Activated CD4-positive, alpha-beta T cell treated with anti-CD3 and anti-CD28 coated beads for 36 hours (primary cell): ENCODE measurements around the gene TEX29. TPM values are rescaled to one million over a fixed set of nuclear protein-coding genes. Genes with fewer than 3 reads are reported as not detected.

Source experiments
- ATAC-seq: fragments of 200-7000 bp; cut with Tn5 transposase; one replicate; pipeline ENCODE4 v1.10.0; 2021; ENCODE audit warnings: mild to moderate bottlenecking, moderate library complexity
- CTCF ChIA-PET: fragments of 350-600 bp; sonication (Branson Sonifier 250); formaldehyde crosslinking; loops from one replicate; lab custom pipeline; 2021; ENCODE audit warnings: antibody characterized with exemption; lab: Charles Lee
- POLR2A ChIA-PET: fragments of 350-600 bp; sonication (Branson Sonifier 250); formaldehyde crosslinking; loops from one replicate; lab custom pipeline; 2021; ENCODE audit warnings: antibody characterized with exemption, inconsistent platforms; lab: Charles Lee
- DNase-seq: peaks from one replicate; pipeline ENCODE4 v3.0.0-alpha.2; 2020
- H3K27ac Mint-ChIP-seq: one replicate; pipeline ENCODE4 v1.8.0; 2021; ENCODE audit warnings: mixed read lengths
- H3K27me3 Mint-ChIP-seq: one replicate; pipeline ENCODE4 v1.8.0; 2021; ENCODE audit warnings: mixed read lengths
- H3K36me3 Mint-ChIP-seq: one replicate; pipeline ENCODE4 v1.8.0; 2021; ENCODE audit warnings: low read depth, mixed read lengths
- H3K4me1 Mint-ChIP-seq: one replicate; pipeline ENCODE4 v1.8.0; 2021; ENCODE audit warnings: mixed read lengths
- H3K4me3 Mint-ChIP-seq: one replicate; pipeline ENCODE4 v1.8.0; 2021; ENCODE audit warnings: mild to moderate bottlenecking, moderate library complexity, mixed read lengths
- H3K9me3 Mint-ChIP-seq: one replicate; pipeline ENCODE4 v1.8.0; 2021; ENCODE audit warnings: low read depth, mixed read lengths
- intact Hi-C, 2 experiments: fragments of 100-400 bp; cut with DNase I in 1 of 2; cut with micrococcal nuclease in 1 of 2; formaldehyde crosslinking; loops; one replicate each; pipeline versions ENCODE4 v1.14.2 to v1.15.1; 2022 to 2024; cut with DNase I, micrococcal nuclease
- total RNA-seq, 2 experiments: library from RNA; stranded (reverse); gene quantifications; one replicate each; pipeline ENCODE4 v1.2.3, GENCODE V29; 2021

Gene TEX29
- total RNA-seq, 2 experiments from 2014 or later, result 0.30 to 0.46 TPM

GRCh38 chr13:111292710-111293485 is 27.5 kb upstream of the TEX29 start:
- DNase-seq (no peak), ATAC-seq (no peak)
- no peaks in the 10 kb centered on the region for H3K27me3 Mint-ChIP-seq
- no peak overlapping the region for H3K27ac Mint-ChIP-seq
- CTCF ChIA-PET, result no interaction called here
- intact Hi-C loops, result no loop called here
- POLR2A ChIA-PET, result no interaction called here
- no peak overlapping the region for H3K4me3 Mint-ChIP-seq
- H3K4me1 Mint-ChIP-seq, result peaks cover 14% of the 10 kb centered on the region
- H3K36me3 Mint-ChIP-seq, result peaks cover 44% of the 10 kb centered on the region
- H3K9me3 Mint-ChIP-seq, result no peaks in the 10 kb centered on the region

DNA sequence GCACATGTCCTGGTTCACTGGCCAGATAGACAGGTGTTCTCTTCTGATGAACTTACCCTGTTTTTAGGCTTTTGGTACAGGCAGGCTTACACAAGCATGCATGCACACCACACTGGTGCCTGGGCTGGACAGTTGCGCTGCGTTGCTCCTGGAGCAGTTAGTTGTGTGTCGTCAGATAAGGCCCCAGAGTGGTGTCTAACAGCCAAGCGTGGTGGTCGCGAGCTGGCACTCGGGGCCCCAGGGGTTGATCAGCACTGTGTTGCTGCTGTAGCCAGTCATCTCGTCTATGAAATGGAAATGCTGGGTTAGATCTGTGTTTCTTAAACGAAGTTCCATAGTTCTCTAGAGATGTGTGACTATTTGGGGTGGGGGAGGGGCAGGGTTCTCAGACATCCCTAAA is 24.6 kb upstream of the TEX29 start:
- no peak for ATAC-seq
- intact Hi-C loops, result no loop called here
- Mint-ChIP-seq H3K9me3 (no peaks in the 10 kb centered on the region), H3K4me1 (peaks cover 14% of the 10 kb centered on the region), H3K27me3 (no peaks in the 10 kb centered on the region), H3K27ac (no peak overlapping the region), H3K36me3 (peaks cover 48% of the 10 kb centered on the region), H3K4me3 (no peak overlapping the region)
- CTCF ChIA-PET, result no interaction called here
- no peak for DNase-seq
- POLR2A ChIA-PET, result no interaction called here

DNA sequence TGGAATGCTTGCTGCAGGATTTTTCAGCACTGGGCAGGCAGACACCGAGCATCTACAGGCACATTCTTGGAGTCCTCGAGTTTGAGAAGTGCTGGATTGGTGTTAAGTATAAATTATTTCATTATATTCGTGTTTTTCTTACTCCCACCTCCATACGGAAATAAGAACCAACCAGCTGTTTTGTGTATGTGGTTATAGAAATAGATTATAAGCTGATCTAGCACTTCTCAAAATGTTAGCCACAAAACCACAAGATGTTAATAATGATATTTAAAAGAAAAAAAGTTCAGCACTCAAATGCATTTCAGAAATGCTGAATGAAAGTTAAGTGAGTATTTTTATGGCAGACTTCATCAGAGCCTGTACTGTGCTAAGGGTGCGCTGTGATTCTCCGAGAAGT is 24.0 kb upstream of the TEX29 start:
- Mint-ChIP-seq H3K9me3 (no peaks in the 10 kb centered on the region), H3K4me1 (peaks cover 14% of the 10 kb centered on the region), H3K27ac (no peak overlapping the region), H3K4me3 (no peak overlapping the region), H3K36me3 (peaks cover 52% of the 10 kb centered on the region), H3K27me3 (no peaks in the 10 kb centered on the region)
- ChIA-PET POLR2A (no interaction called here), CTCF (no interaction called here)
- intact Hi-C loops, result no loop called here
- ATAC-seq (no peak), DNase-seq (no peak)

DNA sequence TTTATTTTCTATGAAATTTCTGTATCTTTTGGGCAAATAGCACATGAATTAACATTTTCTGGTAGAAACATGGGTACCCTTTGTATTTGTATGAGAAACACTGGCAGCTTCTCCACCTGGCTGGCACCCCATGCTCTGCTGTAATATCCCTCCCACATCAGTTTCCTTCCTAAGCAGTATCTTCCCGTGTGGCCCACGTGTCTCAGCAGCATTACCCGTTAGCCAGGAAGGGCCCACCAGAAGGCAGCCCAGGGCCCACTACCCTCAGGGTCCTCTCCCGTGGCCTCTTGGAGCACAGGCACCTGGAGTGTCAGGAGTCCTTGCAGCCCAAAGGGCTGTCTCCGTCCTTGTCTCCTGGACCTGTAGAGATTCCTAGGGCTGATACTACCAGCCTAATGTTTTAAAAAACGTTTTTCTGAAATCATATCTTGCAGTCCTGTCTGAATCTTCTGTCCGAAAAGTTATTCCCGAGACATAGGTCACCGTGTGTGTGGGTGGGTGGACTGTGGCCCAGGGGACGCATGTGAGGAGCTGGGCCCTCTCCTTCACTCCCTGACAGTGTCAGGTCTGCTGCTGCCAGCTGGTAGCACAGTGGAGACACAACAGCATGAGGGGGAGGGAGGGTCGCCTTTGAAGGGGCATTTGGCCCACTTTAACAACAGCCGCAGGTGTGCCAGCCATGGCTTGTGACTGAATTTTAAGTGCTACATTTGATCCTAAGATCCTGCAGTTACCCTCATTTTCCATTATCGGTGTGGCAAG is 22.0 kb upstream of the TEX29 start:
- no peak overlapping the region for H3K27ac Mint-ChIP-seq
- H3K4me3 Mint-ChIP-seq, result no peak overlapping the region
- no peak for DNase-seq
- ATAC-seq, result no peak
- intact Hi-C loops, result no loop called here
- no peaks in the 10 kb centered on the region for H3K27me3 Mint-ChIP-seq
- no peaks in the 10 kb centered on the region for H3K9me3 Mint-ChIP-seq
- peaks cover 14% of the 10 kb centered on the region for H3K4me1 Mint-ChIP-seq
- POLR2A ChIA-PET, result no interaction called here
- peaks cover 58% of the 10 kb centered on the region for H3K36me3 Mint-ChIP-seq
- CTCF ChIA-PET, result no interaction called here

- DNase-seq (no peak), ATAC-seq (no peak)
- ChIA-PET CTCF (no interaction called here), POLR2A (interaction anchor here (0.7 kb wide), 1 partner anchor 10 kb away, joined by 3 read pairs; no protein-coding TSS in a partner anchor)
- H3K9me3 Mint-ChIP-seq, result peaks cover 2% of the 10 kb centered on the region
- peaks cover 5% of the 10 kb centered on the region for H3K4me1 Mint-ChIP-seq
- no peak overlapping the region for H3K4me3 Mint-ChIP-seq
- intact Hi-C loops, result no loop called here
- no peak overlapping the region for H3K27ac Mint-ChIP-seq
- no peaks in the 10 kb centered on the region for H3K27me3 Mint-ChIP-seq
- peaks cover 75% of the 10 kb centered on the region for H3K36me3 Mint-ChIP-seq
Measured at GRCh38 chr13:111302045-111302726, 18.3 kb upstream of the TEX29 start.

- ChIA-PET CTCF (no interaction called here), POLR2A (no interaction called here)
- ATAC-seq (no peak), DNase-seq (no peak)
- H3K9me3 Mint-ChIP-seq, result peaks cover 2% of the 10 kb centered on the region
- H3K27me3 Mint-ChIP-seq, result no peaks in the 10 kb centered on the region
- no peak overlapping the region for H3K27ac Mint-ChIP-seq
- H3K4me1 Mint-ChIP-seq, result peaks cover 5% of the 10 kb centered on the region
- H3K4me3 Mint-ChIP-seq, result no peak overlapping the region
- intact Hi-C loops, result no loop called here
- peaks cover 75% of the 10 kb centered on the region for H3K36me3 Mint-ChIP-seq
Measured at GRCh38 chr13:111303559-111303958, 16.9 kb upstream of the TEX29 start.

GRCh38 chr13:111304041-111304544 is 16.3 kb upstream of the TEX29 start:
- DNase-seq (peak; percentile 26), ATAC-seq (peak; percentile 47)
- CTCF ChIA-PET, result no interaction called here
- intact Hi-C loops, result no loop called here
- H3K9me3 Mint-ChIP-seq, result peaks cover 6% of the 10 kb centered on the region
- POLR2A ChIA-PET, result no interaction called here
- no peak overlapping the region for H3K4me3 Mint-ChIP-seq
- H3K27ac Mint-ChIP-seq, result no peak overlapping the region
- peaks cover 5% of the 10 kb centered on the region for H3K4me1 Mint-ChIP-seq
- H3K27me3 Mint-ChIP-seq, result no peaks in the 10 kb centered on the region
- H3K36me3 Mint-ChIP-seq, result peaks cover 77% of the 10 kb centered on the region

- H3K27me3 Mint-ChIP-seq, result no peaks in the 10 kb centered on the region
- ATAC-seq, result no peak
- H3K4me3 Mint-ChIP-seq, result no peak overlapping the region
- H3K9me3 Mint-ChIP-seq, result peaks cover 8% of the 10 kb centered on the region
- ChIA-PET POLR2A (no interaction called here), CTCF (no interaction called here)
- peaks cover 5% of the 10 kb centered on the region for H3K4me1 Mint-ChIP-seq
- peak overlapping the region; percentile 20 for H3K27ac Mint-ChIP-seq
- no peak for DNase-seq
- H3K36me3 Mint-ChIP-seq, result peaks cover 77% of the 10 kb centered on the region
- intact Hi-C loops, result no loop called here
Measured at GRCh38 chr13:111304603-111305289, 15.7 kb upstream of the TEX29 start.

DNA sequence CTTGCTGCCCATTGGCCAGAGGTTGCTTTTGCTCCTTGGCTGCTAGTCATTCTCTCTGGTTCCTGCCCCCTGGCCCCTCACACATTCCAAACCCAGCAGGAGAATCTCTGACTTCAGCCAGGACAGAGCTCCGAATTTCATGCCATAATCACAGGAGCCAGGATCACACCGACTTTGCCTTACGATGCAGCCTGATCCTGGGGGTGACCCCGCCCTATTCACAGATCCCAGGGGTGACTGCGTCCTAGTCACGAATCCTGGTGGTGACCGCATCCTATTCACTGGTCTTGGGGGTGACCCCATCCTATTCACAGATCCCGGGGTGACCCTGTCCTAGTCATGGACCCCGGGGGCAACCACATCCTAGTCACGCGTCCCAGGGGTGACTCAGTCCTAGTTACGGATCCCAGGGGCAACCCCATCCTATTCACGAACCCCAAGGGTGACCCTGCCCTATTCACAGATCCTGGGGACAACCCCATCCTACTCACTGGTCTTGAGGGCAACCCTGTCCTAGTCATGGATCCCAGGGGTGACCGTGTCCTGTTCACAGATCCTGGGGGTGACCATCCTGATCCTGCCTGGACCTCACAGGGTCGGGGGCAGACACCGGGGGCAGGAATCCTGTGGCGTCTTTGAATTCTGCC is 7.4 kb upstream of the TEX29 start:
- ATAC-seq (no peak), DNase-seq (no peak)
- intact Hi-C loops, result no loop called here
- ChIA-PET POLR2A (no interaction called here), CTCF (interaction anchor here (0.6 kb wide), 1 partner anchor 131 kb away, joined by 3 read pairs; no protein-coding TSS in a partner anchor)
- Mint-ChIP-seq H3K27ac (no peak overlapping the region), H3K9me3 (peaks cover 27% of the 10 kb centered on the region), H3K4me3 (no peak overlapping the region), H3K27me3 (no peaks in the 10 kb centered on the region), H3K36me3 (peaks cover 42% of the 10 kb centered on the region), H3K4me1 (no peaks in the 10 kb centered on the region)

DNA sequence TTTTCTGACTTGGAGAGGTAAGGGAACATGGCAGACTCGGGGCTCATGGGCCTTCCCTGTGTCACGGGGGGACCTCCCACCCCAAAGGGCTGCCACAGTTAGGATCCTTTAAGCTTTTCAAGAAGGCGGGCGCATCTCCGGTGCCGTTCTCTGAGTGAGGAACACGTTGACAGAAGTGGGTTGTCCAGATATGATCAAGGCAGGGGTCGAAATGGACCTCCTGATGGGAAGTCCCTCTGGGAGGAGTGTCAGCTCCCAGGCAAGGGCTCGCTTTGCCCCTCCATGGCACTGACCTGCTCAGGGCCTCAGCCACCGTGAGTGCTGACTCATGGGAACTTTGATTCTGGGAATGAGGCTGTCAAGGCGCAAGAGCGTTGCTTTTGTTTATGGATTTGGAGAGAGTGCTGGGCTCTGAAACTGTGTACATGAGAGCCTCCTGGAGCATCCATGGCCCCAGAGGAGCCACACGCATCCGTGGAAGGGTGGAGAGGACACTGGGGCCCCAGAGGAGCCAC is 6.5 kb upstream of the TEX29 start:
- Mint-ChIP-seq H3K4me3 (no peak overlapping the region), H3K27me3 (no peaks in the 10 kb centered on the region), H3K4me1 (no peaks in the 10 kb centered on the region), H3K27ac (no peak overlapping the region), H3K9me3 (peaks cover 25% of the 10 kb centered on the region), H3K36me3 (peaks cover 36% of the 10 kb centered on the region)
- no peak for ATAC-seq
- no peak for DNase-seq
- CTCF ChIA-PET, result interaction anchor here (0.6 kb wide), 1 partner anchor 130 kb away, joined by 3 read pairs; no protein-coding TSS in a partner anchor
- intact Hi-C loops, result no loop called here
- POLR2A ChIA-PET, result no interaction called here
